HCT116 (cell line): ENCODE measurements around the gene IFT52. TPM values are rescaled to one million over a fixed set of nuclear protein-coding genes. Genes with fewer than 3 reads are reported as not detected.
"Not testable (repeated sequence)": the region's sequence is repeated elsewhere in the genome, so short reads cannot be mapped to it uniquely, and the experiment has no call there.

Experiments
- ATAC-seq: fragments of 200-7000 bp; cut with Tn5 transposase; 2 replicates; pipeline ENCODE4 v1.9.1; 2020; ENCODE audit warnings: mild to moderate bottlenecking, moderate library complexity
- BruUV-seq: library from RNA; stranded (reverse); fragments of 400-500 nt; replicated peaks from 2 replicates; lab custom pipeline; 2021; lab: Mats Ljungman, UMichigan
- CTCF ChIA-PET: fragments of 300-600 bp; sonication (Branson Sonifier 250); formaldehyde crosslinking; loops from one replicate; lab custom pipeline; 2021; ENCODE audit warnings: antibody characterized with exemption; lab: Charles Lee
- POLR2A ChIA-PET: fragments of 300-600, 350-600 bp; sonication (Branson Sonifier 250); formaldehyde crosslinking; loops from one replicate; lab custom pipeline; 2021; ENCODE audit warnings: antibody characterized with exemption; lab: Charles Lee
- RAD21 ChIA-PET, 2 experiments: fragments of 300-600 bp; sonication (Branson Sonifier 250); formaldehyde crosslinking; loops; one replicate each; lab custom pipeline; 2023; ENCODE audit warnings: low total read pairs in 2 of 2; ENCODE audit not compliant: uncharacterized antibody in 2 of 2, unreplicated experiment in 2 of 2, low non-redundant PET in 1 of 2; lab: Charles Lee
- DNase-seq: peaks from one replicate; pipeline ENCODE4 v3.0.0-alpha.2; 2010; ENCODE audit warnings: low read depth, low spot score
- H2AFZ ChIP-seq: fragments of 200-600 bp; shearing (Covaris generic), sonication (generic); 2 replicates; pipeline ENCODE4 v1.6.1; 2017; ENCODE audit warnings: low read depth, mixed run types, mixed read lengths, antibody characterized with exemption, low read length; ENCODE audit not compliant: poor library complexity, severe bottlenecking
- H3K27ac ChIP-seq: 2 replicates; pipeline ENCODE4 v1.5.1; 2012; ENCODE audit warnings: low read depth, low read length
- H3K27me3 ChIP-seq: fragments of 200-600 bp; sonication (generic); 2 replicates; pipeline ENCODE4 v1.6.1; 2016; ENCODE audit warnings: mixed run types, low read length, mixed read lengths; ENCODE audit not compliant: insufficient read depth
- H3K36me3 ChIP-seq, 2 experiments: fragments of 200-500 bp in 1 of 2; fragments of 200-600 bp in 1 of 2; sonication (Bioruptor generic) in 1 of 2; sonication (generic) in 1 of 2; 2 replicates each; pipeline versions ENCODE4 v1.5.1 to v1.6.1; 2014 to 2016; ENCODE audit warnings: low read length in 2 of 2, inconsistent platforms in 1 of 2, mixed read lengths in 1 of 2, mixed run types in 1 of 2; ENCODE audit not compliant: insufficient read depth in 2 of 2, control insufficient read depth in 1 of 2
- H3K4me1 ChIP-seq, 2 experiments: fragments of 200-600 bp in 1 of 2; sonication (generic) in 1 of 2; 2 replicates each; pipeline versions ENCODE4 v1.5.1 to v1.6.1; 2012 to 2017; ENCODE audit warnings: low read length in 2 of 2, inconsistent platforms in 1 of 2, mild to moderate bottlenecking in 1 of 2, mixed read lengths in 1 of 2, mixed run types in 1 of 2, moderate library complexity in 1 of 2; ENCODE audit not compliant: insufficient read depth in 2 of 2, control insufficient read depth in 1 of 2
- H3K4me2 ChIP-seq: fragments of 200-600 bp; sonication (generic); 2 replicates; pipeline ENCODE4 v1.6.1; 2017; ENCODE audit warnings: mixed run types, low read length, mixed read lengths
- H3K4me3 ChIP-seq, 2 experiments: fragments of 200-600 bp in 1 of 2; sonication (generic) in 1 of 2; replicated peaks in 1 of 2; 2 replicates each; pipeline ENCODE4 v1.5.1; 2011 to 2016; ENCODE audit warnings: low read length in 2 of 2, control low read depth in 1 of 2, low read depth in 1 of 2, mild to moderate bottlenecking in 1 of 2, mixed read lengths in 1 of 2, mixed run types in 1 of 2
- H3K79me2 ChIP-seq: fragments of 200-600 bp; sonication (generic); 2 replicates; pipeline ENCODE4 v1.6.1; 2017; ENCODE audit warnings: mild to moderate bottlenecking, mixed run types, low read length, moderate library complexity, mixed read lengths; ENCODE audit not compliant: insufficient read depth
- H3K9ac ChIP-seq: fragments of 200-600 bp; sonication (generic); 2 replicates; pipeline ENCODE4 v1.6.1; 2016; ENCODE audit warnings: low read length, mixed read lengths
- H3K9me2 ChIP-seq: fragments of 200-600 bp; sonication (generic), shearing (Covaris generic); 2 replicates; pipeline ENCODE4 v1.6.1; 2017; ENCODE audit warnings: mixed run types, mild to moderate bottlenecking, moderate library complexity; ENCODE audit not compliant: insufficient read depth
- H3K9me3 ChIP-seq, 2 experiments: fragments of 200-500 bp in 1 of 2; fragments of 200-600 bp in 1 of 2; sonication (Bioruptor generic) in 1 of 2; sonication (generic) in 1 of 2; 2 replicates each; pipeline ENCODE4 v1.6.1; 2014 to 2017; ENCODE audit warnings: low read length in 2 of 2, mixed read lengths in 2 of 2, inconsistent platforms in 1 of 2, low read depth in 1 of 2, mild to moderate bottlenecking in 1 of 2, mixed run types in 1 of 2, moderate library complexity in 1 of 2; ENCODE audit not compliant: control insufficient read depth in 1 of 2, insufficient read depth in 1 of 2
- H4K20me1 ChIP-seq: fragments of 200-600 bp; sonication (generic), shearing (Covaris generic); 2 replicates; pipeline ENCODE4 v1.6.1; 2017; ENCODE audit warnings: mixed run types, mild to moderate bottlenecking, moderate library complexity; ENCODE audit not compliant: insufficient read depth
- ATF3 ChIP-seq: IDR thresholded peaks from 2 replicates; pipeline ENCODE4 v1.6.1; 2012
- CBX3 ChIP-seq: IDR thresholded peaks from 2 replicates; pipeline ENCODE4 v1.6.1; 2012; ENCODE audit warnings: low read depth
- EGR1 ChIP-seq: IDR thresholded peaks from 2 replicates; pipeline ENCODE4 v1.6.1; 2012; ENCODE audit warnings: low read depth
- POLR2AphosphoS5 ChIP-seq: IDR thresholded peaks from 2 replicates; pipeline ENCODE4 v1.6.1; 2011; ENCODE audit warnings: mild to moderate bottlenecking, low read depth, low read length, moderate library complexity
- RAD21 ChIP-seq: IDR thresholded peaks from 2 replicates; pipeline ENCODE4 v1.6.1; 2012; ENCODE audit warnings: low read depth, mild to moderate bottlenecking
- ZBTB33 ChIP-seq: IDR thresholded peaks from 2 replicates; pipeline ENCODE4 v1.6.1; 2011; ENCODE audit warnings: mild to moderate bottlenecking, low read length, moderate library complexity; ENCODE audit not compliant: insufficient replicate concordance; ENCODE audit errors: extremely low read depth
- intact Hi-C: fragments of 100-400 bp; cut with micrococcal nuclease; formaldehyde crosslinking; loops from 2 replicates; pipeline ENCODE4 v1.10.0; 2022
- total RNA-seq: library from RNA; stranded (reverse); gene quantifications from one replicate; pipeline ENCODE4 v1.2.1, GENCODE V29; 2021; ENCODE audit not compliant: unreplicated experiment

The IFT52 gene
- total RNA-seq, 1 experiment from 2014 or later, result 29.0 TPM

GRCh38 chr20:43642548-43642947 lies 51.8 kb downstream of the IFT52 start:
- Histone ChIP-seq H3K9ac (no peak overlapping the region), H3K4me3 (no peak overlapping the region), H3K9me2 (no peaks in the 10 kb centered on the region)
- DNase-seq (no peak), ATAC-seq (no peak)
- no peak for TF ChIP-seq ZBTB33
- no peak for TF ChIP-seq ATF3
- no peak for TF ChIP-seq POLR2AphosphoS5
- TF ChIP-seq RAD21, result no peak
- no peak for TF ChIP-seq EGR1
- TF ChIP-seq, all 23 proteins: peak for 0
- POLR2A ChIA-PET, result no interaction called here
- Histone ChIP-seq H2AFZ (no peak overlapping the region), H3K9me3 (no peaks in the 10 kb centered on the region), H3K27ac (no peak overlapping the region), H3K79me2 (no peaks in the 10 kb centered on the region), H3K36me3 (peaks cover 5 to 17% of the 10 kb centered on the region in 2 experiments; a peak in 3 of 4 replicates), H3K27me3 (no peaks in the 10 kb centered on the region), H4K20me1 (no peaks in the 10 kb centered on the region), H3K4me2 (no peak overlapping the region), H3K4me1 (no peaks in the 10 kb centered on the region)
- RAD21 ChIA-PET, result no interaction called here
- BruUV-seq, result no TSS peak
- CTCF ChIA-PET, result no interaction called here
- intact Hi-C loops, result no loop called here

- POLR2A ChIA-PET, result no interaction called here
- H3K4me1 ChIP-seq, result no peaks in the 10 kb centered on the region
- TF ChIP-seq CBX3 (no peak), ATF3 (no peak), RAD21 (no peak)
Measured at GRCh38 chr20:43650997-43651525, 60.3 kb downstream of the IFT52 start.

GRCh38 chr20:43651650-43652184 lies 61.0 kb downstream of the IFT52 start:
- H3K4me2 ChIP-seq, POLR2A ChIA-PET, RAD21 ChIA-PET: not testable (repeated sequence)

More at GRCh38 chr20:43650997-43651525, 60.3 kb downstream of the IFT52 start:
- no peak overlapping the region for H3K4me2 ChIP-seq
- H2AFZ ChIP-seq, result no peak overlapping the region
- H3K36me3 ChIP-seq, result no peaks in the 10 kb centered on the region; a peak in 1 of 4 replicates
- intact Hi-C loops, result no loop called here
- no TSS peak for BruUV-seq
- DNase-seq (no peak), ATAC-seq (no peak)
- no peak overlapping the region for H3K27ac ChIP-seq
- H3K4me3 ChIP-seq, result no peak overlapping the region
- no peaks in the 10 kb centered on the region for H3K79me2 ChIP-seq
- H3K9me3 ChIP-seq, result no peaks in the 10 kb centered on the region
- ChIA-PET RAD21 (no interaction called here), CTCF (no interaction called here)
- no peaks in the 10 kb centered on the region for H3K27me3 ChIP-seq
- no peaks in the 10 kb centered on the region for H4K20me1 ChIP-seq
- no peaks in the 10 kb centered on the region for H3K9me2 ChIP-seq
- H3K9ac ChIP-seq, result no peak overlapping the region

More at GRCh38 chr20:43651650-43652184, 61.0 kb downstream of the IFT52 start:
- H3K9ac ChIP-seq, H3K9me3 ChIP-seq, H3K79me2 ChIP-seq, intact Hi-C loops, H2AFZ ChIP-seq, H3K27me3 ChIP-seq, H3K9me2 ChIP-seq, CTCF ChIA-PET, H3K36me3 ChIP-seq, DNase-seq, BruUV-seq, H3K4me1 ChIP-seq, ATAC-seq, H3K27ac ChIP-seq, H3K4me3 ChIP-seq, H4K20me1 ChIP-seq: not testable (repeated sequence)
